GM12892 (cell line): ENCODE results near the gene LKAAEAR1.

Experiments used
- DNase-seq: peaks from one replicate; pipeline ENCODE4 v3.0.0; 2011; ENCODE audit not compliant: insufficient read length
- FAIRE-seq: peaks from 2 replicates; lab custom pipeline; 2011; peaks lifted over from hg19 to GRCh38; lab: Jason Lieb, UNC
- POLR2A ChIP-seq: IDR thresholded peaks from 2 replicates; pipeline ENCODE4 v1.6.1; 2011; ENCODE audit warnings: low read depth, low read length, control low read depth
- POLR2AphosphoS5 ChIP-seq: IDR thresholded peaks from 2 replicates; pipeline ENCODE4 v1.6.1; 2011; ENCODE audit warnings: low read depth, low read length, control low read depth
- TAF1 ChIP-seq: IDR thresholded peaks from 2 replicates; pipeline ENCODE4 v1.6.1; 2011; ENCODE audit warnings: low read depth, mild to moderate bottlenecking, control low read depth, low read length, borderline replicate concordance

LKAAEAR1 gene

GRCh38 chr20:64039293-64040160 lies 44.7 kb downstream of the LKAAEAR1 start:
- DNase-seq (no peak), FAIRE-seq (no peak)
- TF ChIP-seq POLR2AphosphoS5 (no peak), POLR2A (no peak), TAF1 (no peak)

GRCh38 chr20:64038565-64039292 lies 45.5 kb downstream of the LKAAEAR1 start:
- peak; percentile 91 for DNase-seq
- FAIRE-seq, result peak; percentile 40
- TF ChIP-seq POLR2A (no peak; the same call in 1 of the 2 replicates), TAF1 (no peak), POLR2AphosphoS5 (no peak)

GRCh38 chr20:64038224-64038564 lies 46.0 kb downstream of the LKAAEAR1 start:
- no peak for DNase-seq
- TF ChIP-seq TAF1 (no peak), POLR2A (0 out of 2 replicates have a peak, but pooled peaks have one; percentile 10)
- FAIRE-seq, result no peak

GRCh38 chr20:64037498-64038213 lies 46.5 kb downstream of the LKAAEAR1 start:
- DNase-seq (no peak), FAIRE-seq (no peak)
- TF ChIP-seq TAF1, result no peak
- peak; percentile 62 for TF ChIP-seq POLR2AphosphoS5
- peak; percentile 55; the same call in 1 of the 2 replicates for TF ChIP-seq POLR2A

GRCh38 chr20:64037199-64037497 lies 47.0 kb downstream of the LKAAEAR1 start:
- FAIRE-seq, result no peak
- TF ChIP-seq POLR2AphosphoS5, result no peak
- peak; percentile 15; the same call in 1 of the 2 replicates for TF ChIP-seq POLR2A
- no peak for DNase-seq

- TF ChIP-seq POLR2AphosphoS5 (no peak), TAF1 (no peak), POLR2A (no peak; the same call in 1 of the 2 replicates)
- no peak for FAIRE-seq
- DNase-seq, result no peak
Measured at GRCh38 chr20:64036346-64037198, 47.6 kb downstream of the LKAAEAR1 start.

GRCh38 chr20:64035933-64036345 lies 48.3 kb downstream of the LKAAEAR1 start, which contains the start of gene C20orf204:
C20orf204 (plus strand) TSS chr20:64036182; CDS start chr20:64036324, 142 bp downstream.
- DNase-seq (no peak), FAIRE-seq (no peak)
- TF ChIP-seq TAF1 (no peak), POLR2AphosphoS5 (no peak; the same call in 1 of the 2 replicates), POLR2A (0 out of 2 replicates have a peak, but pooled peaks have one; percentile 39)

- no peak for TF ChIP-seq POLR2A
- TF ChIP-seq POLR2AphosphoS5, result peak; percentile 64; the same call in 1 of the 2 replicates
- no peak for FAIRE-seq
- no peak for DNase-seq
Measured at GRCh38 chr20:64035066-64035932, 48.9 kb downstream of the LKAAEAR1 start.

- no peak for DNase-seq
- TF ChIP-seq POLR2AphosphoS5, result no peak
- no peak for TF ChIP-seq TAF1
- TF ChIP-seq POLR2A, result no peak
- no peak for FAIRE-seq
Measured at GRCh38 chr20:64033981-64034493, 50.2 kb downstream of the LKAAEAR1 start.
